ENCODE data around the gene TNNC2. TPM values are rescaled to one million over a fixed set of nuclear protein-coding genes. Genes with fewer than 3 reads are reported as not detected.

Gene TNNC2
- total and polyA plus RNA-seq, 2 of the 13 experiments (the other 11 are each of a cell fraction or from before 2014, with no cell fraction given): 1.8 to 4.7 TPM

DNA sequence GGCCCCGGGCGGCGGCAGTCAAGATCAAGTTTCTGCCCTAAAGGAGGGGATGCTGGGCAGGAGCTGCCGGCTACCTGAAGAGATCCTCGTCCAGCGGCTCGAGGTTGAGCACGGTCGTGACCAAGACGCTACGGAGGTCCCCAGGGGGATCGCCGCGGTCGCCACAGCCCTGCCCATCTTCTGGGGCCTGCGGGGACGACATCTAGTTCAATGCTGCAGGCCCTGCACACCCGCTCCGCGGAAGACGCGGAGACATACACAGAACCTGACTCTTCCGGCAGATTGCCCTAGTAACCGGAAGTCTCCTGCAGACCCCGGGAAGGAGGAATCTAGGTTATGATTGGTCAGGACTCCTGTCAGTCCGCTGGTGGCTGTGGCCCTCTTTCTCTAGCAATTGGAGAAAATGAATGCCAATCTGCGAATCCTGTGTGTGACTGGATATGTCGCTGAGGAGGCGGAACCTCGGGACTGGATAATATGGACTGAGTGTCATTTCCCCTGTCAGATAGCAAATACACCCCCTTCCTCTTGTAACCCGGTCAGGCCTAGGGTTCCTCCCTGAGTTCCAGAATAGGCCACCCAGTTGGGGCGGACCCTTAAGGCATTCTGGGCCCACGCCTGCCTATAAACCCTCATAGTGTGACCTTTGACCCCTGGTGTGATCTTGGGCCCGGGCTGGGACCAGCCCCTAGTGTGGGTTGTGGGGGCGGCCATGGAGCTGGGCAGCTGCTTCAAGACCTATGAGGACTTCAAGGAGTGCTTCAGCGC is 30.2 kb upstream of the TNNC2 start, which contains the start of the genes ACOT8 and ZSWIM3 (continued):
- TF ChIP-seq RELA (CRISPR knock-in tag; IDR thresholded peaks at IDR 0.05) (peak; percentile 56; the same call in 1 of the 2 replicates), ZMYM3 (CRISPR knock-in tag; IDR thresholded peaks at IDR 0.05) (no peak; the same call in 1 of the 2 replicates), ZNF615 (CRISPR knock-in tag; IDR thresholded peaks at IDR 0.05; ENCODE audit: borderline replicate concordance) (no peak), PHF20 (CRISPR knock-in tag; IDR thresholded peaks at IDR 0.05) (peak; percentile 96), ATF1 (CRISPR knock-in tag; IDR thresholded peaks at IDR 0.05) (peak; percentile 90), FLYWCH1 (CRISPR knock-in tag; IDR thresholded peaks at IDR 0.05) (no peak), PAF1 (CRISPR knock-in tag; IDR thresholded peaks at IDR 0.05) (no peak), MAFF (IDR thresholded peaks at IDR 0.05; ENCODE audit: low read depth, low read length) (no peak), ZNF460 (CRISPR knock-in tag; IDR thresholded peaks at IDR 0.05; ENCODE audit: borderline replicate concordance) (no peak), SIX4 (CRISPR knock-in tag; IDR thresholded peaks at IDR 0.05) (peak; percentile 72), ZIK1 (CRISPR knock-in tag; IDR thresholded peaks at IDR 0.05; ENCODE audit: borderline replicate concordance, low read depth) (0 out of 2 replicates have a peak, but pooled peaks have one; percentile 38), ZNF75D (CRISPR knock-in tag; IDR thresholded peaks at IDR 0.05; ENCODE audit: borderline replicate concordance) (no peak), MZF1 (CRISPR knock-in tag; IDR thresholded peaks at IDR 0.05; ENCODE audit: borderline replicate concordance) (no peak), ELF1 (CRISPR knock-in tag; IDR thresholded peaks at IDR 0.05) (peak; percentile 96), ASH2L (IDR thresholded peaks at IDR 0.05; ENCODE audit: insufficient read length, low read depth, low read length) (peak; percentile 85), SRSF4 (IDR thresholded peaks at IDR 0.05; ENCODE audit: low read depth, low read length, poor library complexity, severe bottlenecking) (no peak), CBX5 (CRISPR knock-in tag; IDR thresholded peaks at IDR 0.05; ENCODE audit: borderline replicate concordance) (no peak; the same call in 1 of the 2 replicates), ZNF672 (CRISPR knock-in tag; IDR thresholded peaks at IDR 0.05) (no peak), ZNF720 (CRISPR knock-in tag; IDR thresholded peaks at IDR 0.05) (no peak), MYNN (CRISPR knock-in tag; IDR thresholded peaks at IDR 0.05; ENCODE audit: low read depth) (peak; percentile 85; the same call in 1 of the 2 replicates), ZNF350 (CRISPR knock-in tag; IDR thresholded peaks at IDR 0.05; ENCODE audit: borderline replicate concordance, low read depth) (peak; percentile 92), FOXA1 (IDR thresholded peaks at IDR 0.05) (no peak), FOXA1 (CRISPR knock-in tag; IDR thresholded peaks at IDR 0.05) (no peak), AGO1 (IDR thresholded peaks at IDR 0.05; ENCODE audit: low read depth, low read length, poor library complexity, severe bottlenecking) (peak; percentile 81)
- TF ChIP-seq, protein P1, sequence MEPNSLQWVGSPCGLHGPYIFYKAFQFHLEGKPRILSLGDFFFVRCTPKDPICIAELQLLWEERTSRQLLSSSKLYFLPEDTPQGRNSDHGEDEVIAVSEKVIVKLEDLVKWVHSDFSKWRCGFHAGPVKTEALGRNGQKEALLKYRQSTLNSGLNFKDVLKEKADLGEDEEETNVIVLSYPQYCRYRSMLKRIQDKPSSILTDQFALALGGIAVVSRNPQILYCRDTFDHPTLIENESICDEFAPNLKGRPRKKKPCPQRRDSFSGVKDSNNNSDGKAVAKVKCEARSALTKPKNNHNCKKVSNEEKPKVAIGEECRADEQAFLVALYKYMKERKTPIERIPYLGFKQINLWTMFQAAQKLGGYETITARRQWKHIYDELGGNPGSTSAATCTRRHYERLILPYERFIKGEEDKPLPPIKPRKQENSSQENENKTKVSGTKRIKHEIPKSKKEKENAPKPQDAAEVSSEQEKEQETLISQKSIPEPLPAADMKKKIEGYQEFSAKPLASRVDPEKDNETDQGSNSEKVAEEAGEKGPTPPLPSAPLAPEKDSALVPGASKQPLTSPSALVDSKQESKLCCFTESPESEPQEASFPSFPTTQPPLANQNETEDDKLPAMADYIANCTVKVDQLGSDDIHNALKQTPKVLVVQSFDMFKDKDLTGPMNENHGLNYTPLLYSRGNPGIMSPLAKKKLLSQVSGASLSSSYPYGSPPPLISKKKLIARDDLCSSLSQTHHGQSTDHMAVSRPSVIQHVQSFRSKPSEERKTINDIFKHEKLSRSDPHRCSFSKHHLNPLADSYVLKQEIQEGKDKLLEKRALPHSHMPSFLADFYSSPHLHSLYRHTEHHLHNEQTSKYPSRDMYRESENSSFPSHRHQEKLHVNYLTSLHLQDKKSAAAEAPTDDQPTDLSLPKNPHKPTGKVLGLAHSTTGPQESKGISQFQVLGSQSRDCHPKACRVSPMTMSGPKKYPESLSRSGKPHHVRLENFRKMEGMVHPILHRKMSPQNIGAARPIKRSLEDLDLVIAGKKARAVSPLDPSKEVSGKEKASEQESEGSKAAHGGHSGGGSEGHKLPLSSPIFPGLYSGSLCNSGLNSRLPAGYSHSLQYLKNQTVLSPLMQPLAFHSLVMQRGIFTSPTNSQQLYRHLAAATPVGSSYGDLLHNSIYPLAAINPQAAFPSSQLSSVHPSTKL (CRISPR knock-in tag; IDR thresholded peaks at IDR 0.05): peak; percentile 62
- TF ChIP-seq, protein P2, sequence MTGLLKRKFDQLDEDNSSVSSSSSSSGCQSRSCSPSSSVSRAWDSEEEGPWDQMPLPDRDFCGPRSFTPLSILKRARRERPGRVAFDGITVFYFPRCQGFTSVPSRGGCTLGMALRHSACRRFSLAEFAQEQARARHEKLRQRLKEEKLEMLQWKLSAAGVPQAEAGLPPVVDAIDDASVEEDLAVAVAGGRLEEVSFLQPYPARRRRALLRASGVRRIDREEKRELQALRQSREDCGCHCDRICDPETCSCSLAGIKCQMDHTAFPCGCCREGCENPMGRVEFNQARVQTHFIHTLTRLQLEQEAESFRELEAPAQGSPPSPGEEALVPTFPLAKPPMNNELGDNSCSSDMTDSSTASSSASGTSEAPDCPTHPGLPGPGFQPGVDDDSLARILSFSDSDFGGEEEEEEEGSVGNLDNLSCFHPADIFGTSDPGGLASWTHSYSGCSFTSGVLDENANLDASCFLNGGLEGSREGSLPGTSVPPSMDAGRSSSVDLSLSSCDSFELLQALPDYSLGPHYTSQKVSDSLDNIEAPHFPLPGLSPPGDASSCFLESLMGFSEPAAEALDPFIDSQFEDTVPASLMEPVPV (CRISPR knock-in tag; IDR thresholded peaks at IDR 0.05): peak; percentile 97
